GM18907 (cell line): ENCODE results near the gene TMEM255B.
A peak's percentile ranks its signal among the peaks of the same experiment; 100 is the strongest.
"Not testable (repeated sequence)": the region's sequence is repeated elsewhere in the genome, so short reads cannot be mapped to it uniquely, and the experiment has no call there.

Source experiments
- ATAC-seq: cut with Tn5 transposase; IDR thresholded peaks from one replicate; pipeline ENCODE4 v1.9.1; 2021; ENCODE audit warnings: mild to moderate bottlenecking, moderate library complexity; ENCODE audit not compliant: unreplicated experiment

The TMEM255B gene

DNA sequence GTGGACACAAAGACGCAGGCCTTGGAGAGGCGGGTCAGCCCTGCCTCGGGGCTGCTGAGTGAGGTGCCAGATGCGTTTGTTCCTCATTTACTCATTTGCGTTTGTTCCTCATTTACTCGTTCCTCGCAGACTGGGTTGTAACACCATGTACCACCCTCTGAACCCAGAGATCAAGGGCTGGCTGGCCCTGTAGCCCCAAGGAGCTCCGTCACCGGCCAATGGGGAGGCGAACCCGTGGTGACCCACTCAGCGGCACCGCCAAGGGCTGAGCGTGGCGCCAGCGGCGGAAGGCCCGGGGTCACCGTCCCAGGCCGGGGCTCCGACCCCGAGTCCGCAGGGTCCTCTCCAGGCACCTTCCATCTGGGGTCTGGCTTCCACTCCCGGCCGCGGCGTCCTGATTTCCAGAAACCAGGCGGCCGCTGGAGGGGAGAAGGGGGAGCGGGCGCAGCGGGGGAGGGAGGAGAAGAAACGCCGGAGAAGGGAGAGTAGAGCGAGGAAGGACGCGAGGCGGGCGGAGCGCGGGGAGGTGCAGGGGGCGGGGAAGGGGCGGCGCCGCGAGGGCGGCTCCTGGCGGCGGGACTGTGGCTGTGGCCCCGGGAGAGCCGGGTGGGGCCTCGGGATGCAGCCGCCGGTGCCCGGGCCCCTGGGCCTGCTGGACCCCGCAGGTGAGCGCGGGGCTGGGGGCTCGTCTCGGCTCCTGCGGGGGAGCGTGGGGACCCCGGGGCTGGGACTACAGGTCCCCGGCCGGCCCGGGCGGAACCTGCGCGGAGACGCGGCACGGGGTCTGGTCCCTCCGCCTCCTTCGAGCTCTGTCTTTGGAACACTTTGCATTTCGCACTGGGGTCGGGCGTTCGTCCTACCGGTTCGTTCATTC is at the start of gene TMEM255B:
Gene TMEM255B, plus strand, starts transcription at position 576 of the 874 bp plus-strand sequence. Its CDS starts 44 bp downstream, at position 620.
- ATAC-seq: peak; percentile 80

DNA sequence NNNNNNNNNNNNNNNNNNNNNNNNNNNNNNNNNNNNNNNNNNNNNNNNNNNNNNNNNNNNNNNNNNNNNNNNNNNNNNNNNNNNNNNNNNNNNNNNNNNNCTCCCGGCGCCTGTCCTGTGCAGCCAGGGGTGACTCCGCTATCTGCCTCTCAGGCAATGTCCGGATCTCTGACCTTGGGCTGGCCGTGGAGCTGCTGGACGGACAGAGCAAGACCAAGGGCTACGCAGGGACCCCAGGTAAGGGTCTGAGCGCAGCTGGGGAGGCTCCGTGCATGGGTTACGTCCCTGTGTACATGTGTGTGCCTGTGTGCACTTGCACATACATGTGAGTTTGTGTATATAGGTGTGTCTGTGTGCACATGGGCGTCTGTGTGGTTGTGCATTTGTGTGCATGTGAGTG is 36.1 kb upstream of the TMEM255B start:
- ATAC-seq: no peak

DNA sequence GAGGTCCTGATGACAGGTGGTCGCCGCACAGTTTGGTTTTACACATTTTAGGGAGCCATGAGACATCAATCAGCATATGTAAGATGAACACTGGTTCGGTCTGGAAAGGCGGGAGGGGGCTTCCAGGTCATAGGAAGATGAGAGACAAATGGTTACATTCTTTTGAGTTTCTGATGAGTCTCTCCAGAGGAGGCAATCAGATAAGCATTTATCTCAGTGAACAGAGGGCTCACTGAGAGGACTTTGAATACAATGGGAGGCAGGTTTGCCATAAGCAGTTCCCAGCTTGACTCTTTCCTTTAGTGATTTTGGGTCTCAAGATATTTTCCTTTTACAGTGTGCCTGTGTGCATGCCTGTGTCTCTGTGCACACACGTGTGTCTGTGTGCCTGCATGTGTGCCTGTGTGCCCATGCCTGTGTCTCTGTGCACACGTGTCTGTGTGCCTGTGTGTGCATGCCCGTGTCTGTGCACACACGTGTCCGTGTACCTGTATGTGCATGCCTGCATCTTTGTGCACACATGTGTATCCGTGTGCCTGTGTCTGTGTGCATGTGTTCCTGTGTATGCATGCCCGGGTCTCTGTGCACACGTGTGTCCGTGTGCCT is 35.5 kb upstream of the TMEM255B start:
- no peak for ATAC-seq

DNA sequence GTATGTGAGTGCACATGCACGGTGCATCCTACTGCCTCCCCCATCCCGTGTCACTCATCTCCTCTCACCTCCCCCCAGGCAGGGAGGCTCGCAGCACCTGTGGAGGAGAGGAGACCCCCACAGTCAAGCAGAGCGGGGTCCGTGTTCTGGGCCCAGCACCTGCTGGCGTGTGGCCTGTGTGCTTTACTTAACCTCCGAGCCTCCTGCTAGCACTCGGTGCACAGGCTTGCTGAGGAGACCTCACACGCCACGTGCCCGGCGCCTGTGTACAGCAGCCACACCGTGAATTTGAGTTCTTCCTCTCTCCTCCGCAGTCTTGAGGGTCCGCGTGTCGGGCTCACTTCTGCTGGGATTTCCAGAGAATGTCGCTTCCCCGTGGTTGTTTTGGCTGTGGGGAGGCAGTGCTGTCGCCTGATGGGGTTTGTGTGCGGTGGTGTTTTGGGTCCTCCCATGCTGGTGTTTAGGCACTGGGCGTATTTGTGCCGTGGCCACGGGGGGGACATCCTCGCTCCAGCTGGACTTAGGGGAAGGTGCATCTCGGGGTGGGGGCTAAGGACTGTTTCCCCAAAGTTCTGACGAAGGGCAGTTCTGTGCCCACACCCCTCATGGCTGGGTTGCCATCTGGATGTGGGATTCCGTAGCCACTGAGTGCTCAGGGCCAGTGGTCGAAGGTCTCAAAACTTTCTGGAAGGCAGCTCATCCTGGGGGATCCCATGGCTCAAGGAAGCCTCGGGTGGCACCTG is 34.8 kb upstream of the TMEM255B start:
- peak; percentile 14 for ATAC-seq

- peak; percentile 84 for ATAC-seq
Observed at GRCh38 chr13:113724780-113725315, 34.2 kb upstream of the TMEM255B start.

GRCh38 chr13:113725329-113726105 is 33.5 kb upstream of the TMEM255B start:
- not testable (repeated sequence) for ATAC-seq

DNA sequence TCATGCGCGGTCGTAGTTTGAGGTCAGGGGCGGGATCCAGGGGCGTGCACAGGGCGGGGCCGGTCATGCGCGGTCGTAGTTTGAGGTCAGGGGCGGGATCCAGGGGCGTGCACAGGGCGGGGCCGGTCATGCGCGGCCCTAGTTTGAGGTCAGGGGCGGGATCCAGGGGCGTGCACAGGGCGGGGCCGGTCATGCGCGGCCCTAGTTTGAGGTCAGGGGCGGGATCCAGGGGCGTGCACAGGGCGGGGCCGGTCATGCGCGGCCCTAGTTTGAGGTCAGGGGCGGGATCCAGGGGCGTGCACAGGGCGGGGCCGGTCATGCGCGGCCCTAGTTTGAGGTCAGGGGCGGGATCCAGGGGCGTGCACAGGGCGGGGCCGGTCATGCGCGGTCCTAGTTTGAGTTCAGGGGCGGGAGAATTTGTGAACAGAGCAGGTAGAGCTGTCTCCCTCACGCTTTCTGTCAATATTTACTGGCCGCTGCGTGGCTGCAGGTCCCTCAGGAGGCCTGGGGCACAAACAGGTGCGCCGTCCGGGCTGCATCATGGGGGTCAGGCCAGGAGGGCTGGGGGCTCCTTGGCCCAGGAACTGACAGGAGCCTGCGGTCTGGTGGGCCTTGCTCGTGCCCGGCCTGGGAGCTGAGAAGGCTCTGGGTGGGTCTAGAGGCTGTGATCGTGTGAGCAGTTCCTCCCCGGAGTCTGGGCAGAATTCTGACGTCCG is 32.8 kb upstream of the TMEM255B start:
- ATAC-seq: not testable (repeated sequence)

GRCh38 chr13:113726961-113727411 is 32.0 kb upstream of the TMEM255B start:
- ATAC-seq: no peak

GRCh38 chr13:113728571-113729054 is 30.4 kb upstream of the TMEM255B start:
- ATAC-seq: no peak

DNA sequence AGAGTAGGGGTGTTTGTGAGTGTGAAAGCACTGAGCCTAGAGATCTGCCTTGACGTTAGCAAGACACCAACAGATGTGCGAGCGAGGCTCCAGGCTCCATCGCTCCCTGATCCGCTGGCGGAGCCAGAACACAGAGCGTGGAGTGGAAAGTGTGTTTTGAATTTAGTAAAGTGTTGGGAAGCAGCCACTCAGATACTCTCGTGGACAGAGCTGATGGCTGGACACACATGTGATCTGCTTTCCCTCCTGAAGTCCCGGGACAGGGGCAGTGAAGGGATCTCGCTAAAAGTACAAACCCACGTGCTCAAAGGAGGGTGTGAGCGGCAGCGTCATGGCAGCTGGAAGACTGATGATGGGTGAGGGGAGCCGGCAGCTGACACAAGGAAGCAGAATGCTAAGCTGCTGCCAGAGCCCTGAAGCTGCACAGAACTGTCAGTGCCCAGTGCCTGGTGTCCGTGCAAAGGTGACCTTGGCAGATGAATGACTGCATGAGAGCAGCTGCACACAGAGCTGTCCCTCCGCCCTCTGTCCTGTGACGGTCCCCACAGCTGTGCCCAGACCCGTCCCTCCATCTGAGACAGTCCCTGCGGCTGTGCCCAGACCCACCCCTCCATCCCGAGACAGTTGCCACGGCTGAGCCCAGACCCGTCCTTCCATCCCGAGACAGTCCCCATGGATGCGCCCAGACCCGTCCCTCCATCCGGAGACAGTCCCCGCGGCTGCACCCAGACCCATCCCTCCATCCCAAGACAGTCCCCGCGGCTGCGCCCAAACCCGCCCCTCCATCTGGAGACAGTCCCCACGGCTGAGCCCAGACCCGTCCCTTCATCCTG is 29.6 kb upstream of the TMEM255B start:
- no peak for ATAC-seq

DNA sequence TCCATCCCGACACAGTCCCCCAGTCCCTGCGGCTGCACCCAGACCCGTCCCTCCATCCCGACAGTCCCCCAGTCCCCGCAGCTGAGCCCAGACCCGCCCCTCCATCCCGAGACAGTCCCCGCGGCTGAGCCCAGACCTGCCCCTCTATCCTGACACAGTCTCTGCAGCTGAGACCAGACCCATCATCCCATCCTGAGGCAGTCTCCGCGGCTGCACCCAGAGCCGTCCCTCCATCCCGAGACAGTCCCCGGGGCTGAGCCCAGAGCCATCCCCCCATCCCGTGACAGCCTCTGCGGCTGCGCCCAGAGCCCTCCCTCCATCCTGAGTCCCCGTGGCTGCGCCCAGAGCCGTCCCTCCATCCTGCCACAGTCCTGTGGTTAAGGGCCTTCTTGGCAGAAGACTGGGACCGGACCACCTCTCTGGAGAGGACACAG is 28.8 kb upstream of the TMEM255B start:
- no peak for ATAC-seq

DNA sequence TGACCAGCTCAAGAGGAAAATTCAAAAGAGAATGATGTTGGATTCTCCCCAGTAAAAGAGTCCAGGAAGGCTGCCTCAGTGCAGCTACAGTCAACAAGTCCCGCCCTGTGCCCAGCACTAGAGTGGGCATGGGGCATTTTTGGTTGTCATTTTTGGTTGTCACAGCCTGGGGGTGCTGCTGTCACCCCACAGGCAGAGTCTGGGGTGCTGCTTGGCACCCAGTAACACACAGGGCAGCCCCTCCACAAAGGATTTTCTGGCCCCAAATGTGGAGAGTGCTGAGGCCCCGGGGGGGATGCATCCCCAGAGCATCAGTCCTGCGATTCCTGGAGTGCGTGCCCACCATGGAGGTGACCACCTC is 28.2 kb upstream of the TMEM255B start:
- no peak for ATAC-seq

DNA sequence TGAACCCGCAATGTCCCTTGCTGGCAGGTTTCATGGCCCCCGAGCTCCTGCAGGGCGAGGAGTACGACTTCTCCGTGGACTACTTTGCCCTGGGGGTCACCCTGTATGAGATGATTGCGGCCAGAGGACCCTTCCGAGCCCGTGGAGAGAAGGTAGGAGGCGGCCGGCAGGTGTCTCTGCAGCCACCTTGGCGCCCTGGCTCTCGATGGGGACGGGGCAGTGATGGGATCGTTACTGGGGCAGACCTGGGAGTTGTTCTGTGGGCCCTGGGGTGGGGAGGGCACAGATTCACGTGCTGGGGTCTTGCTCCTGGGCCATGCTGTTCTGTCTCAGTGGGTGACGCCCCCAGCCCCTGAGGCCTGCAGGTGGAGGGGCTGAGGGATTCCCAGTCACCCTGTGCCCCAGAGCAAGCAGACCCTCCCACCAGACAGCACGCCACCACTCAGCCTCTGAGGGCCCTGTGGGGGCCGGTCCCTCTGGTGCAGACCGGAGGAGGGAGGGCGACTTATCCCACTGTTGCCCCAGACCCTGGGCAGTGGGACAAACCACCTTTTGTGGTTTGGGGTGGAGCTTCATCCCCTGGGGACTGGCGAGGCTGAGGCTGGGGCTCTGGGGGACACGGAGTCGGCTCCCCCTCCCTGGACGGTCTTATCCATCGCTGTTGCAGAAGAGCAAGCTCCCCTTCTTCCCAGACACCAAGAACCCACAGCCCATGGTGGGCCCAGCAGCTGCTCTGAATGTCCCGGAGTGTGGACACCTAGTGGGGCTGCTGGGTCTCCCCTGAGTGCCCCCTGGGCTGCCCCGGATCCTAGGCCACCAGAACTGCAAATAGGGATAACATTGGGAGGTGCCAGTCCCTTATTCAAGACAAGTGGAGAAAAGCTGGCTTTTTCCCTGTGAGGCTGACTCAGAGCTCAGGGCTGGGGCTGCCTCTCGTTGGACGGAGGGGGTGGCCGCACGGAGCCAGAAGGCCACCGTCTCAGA is 27.5 kb upstream of the TMEM255B start:
- ATAC-seq: no peak

DNA sequence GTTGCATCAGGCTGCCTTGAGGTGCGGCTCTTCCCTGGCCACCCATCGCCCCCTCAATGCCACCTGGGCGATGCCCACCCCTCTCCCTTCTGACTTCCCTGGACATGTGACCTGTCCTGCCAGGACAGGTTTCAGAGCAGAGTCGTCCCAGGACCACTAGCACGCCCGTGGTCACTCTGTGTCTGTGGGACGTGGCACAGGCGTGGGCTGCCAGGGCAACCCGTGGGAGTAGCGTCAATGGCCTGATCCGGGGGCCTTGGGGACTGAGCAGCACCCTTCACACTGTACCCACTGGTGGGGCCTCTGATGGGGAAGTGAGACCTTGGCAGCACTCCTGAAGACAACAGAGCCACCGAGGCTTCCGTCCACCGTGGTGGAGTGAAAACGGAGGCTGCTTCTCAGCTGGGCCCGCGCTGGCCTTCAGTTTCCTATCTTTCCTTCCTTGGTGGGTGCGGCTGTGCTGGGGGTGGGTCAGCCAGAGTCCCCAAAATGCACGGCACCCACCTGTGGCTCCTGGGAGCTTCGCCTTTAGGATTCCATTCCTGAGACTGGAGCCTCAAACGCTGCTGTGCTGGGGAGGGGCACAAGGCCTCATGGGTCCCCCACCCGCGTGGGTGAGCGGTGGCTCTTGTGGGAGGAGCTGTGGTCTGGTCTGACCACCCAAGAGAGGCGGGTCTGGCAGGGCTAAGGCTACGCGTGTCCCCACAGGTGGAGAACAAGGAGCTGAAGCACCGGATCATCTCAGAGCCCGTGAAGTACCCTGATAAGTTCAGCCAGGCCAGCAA is 26.7 kb upstream of the TMEM255B start:
- ATAC-seq: no peak

DNA sequence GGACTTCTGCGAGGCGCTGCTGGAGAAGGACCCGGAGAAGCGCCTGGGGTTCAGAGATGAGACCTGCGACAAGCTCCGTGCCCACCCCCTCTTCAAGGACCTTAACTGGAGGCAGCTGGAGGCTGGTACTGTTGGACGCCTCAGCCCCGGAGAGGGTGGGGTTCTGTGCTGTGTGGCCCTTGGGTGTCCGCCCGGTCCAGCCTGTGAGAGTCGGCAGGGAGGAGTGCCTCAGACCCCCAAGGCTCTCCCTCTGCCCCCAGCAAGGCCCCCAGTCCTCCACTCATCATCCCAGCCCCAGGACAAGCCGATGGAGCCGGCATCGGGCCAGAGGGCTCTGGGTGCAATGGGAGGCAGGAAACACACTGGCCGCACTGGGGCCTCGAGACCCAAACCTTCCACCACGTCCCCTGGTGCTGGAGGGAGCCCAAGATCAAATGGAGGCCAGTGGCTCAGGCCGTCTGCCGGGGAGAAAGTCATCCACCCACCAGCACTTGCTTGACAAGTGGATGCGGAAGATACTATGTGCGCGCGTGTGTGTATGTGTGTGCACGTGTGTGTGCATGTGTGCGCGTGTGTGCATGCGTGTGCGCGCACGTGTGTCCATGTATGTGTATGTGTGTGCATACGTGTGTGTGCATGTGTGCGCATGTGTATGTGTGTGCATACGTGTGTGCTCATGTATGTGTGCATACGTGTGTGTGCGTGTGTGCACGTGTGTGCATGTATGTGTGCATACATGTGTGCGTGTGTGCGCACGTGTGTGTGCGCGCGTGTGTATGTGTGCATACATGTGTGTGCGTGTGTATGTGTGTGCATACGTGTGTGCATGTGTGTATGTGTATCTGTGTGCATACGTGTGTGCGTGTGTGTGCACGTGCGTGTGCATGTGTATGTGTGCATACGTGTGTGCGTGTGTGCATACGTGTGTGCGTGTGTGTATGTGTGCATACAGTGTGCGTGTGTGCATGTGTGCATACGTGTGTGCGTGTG is 25.8 kb upstream of the TMEM255B start:
- no peak for ATAC-seq
